ENCODE results near the gene TNS1. TPM values are rescaled to one million over a fixed set of nuclear protein-coding genes. Genes with fewer than 3 reads are reported as not detected.

The TNS1 gene
- total RNA-seq, 1 experiment from 2014 or later, result 0.49 TPM

GRCh38 chr2:217848351-217848957 is 154.3 kb downstream of the TNS1 start:
- H3K4me1 ChIP-seq (ENCODE audit: control insufficient read depth, insufficient read depth, low read length), result no peaks in the 10 kb centered on the region
- no peak for DNase-seq (ENCODE audit: low read depth, low spot score)
- TF ChIP-seq REST (IDR thresholded peaks at IDR 0.05; ENCODE audit: insufficient read depth in 1 of 2, low read depth in 2 of 2, low read length in 1 of 2) (no peak), POLR2AphosphoS5 (IDR thresholded peaks at IDR 0.05; ENCODE audit: low read depth, low read length) (no peak), SIN3A (IDR thresholded peaks at IDR 0.05; ENCODE audit: borderline replicate concordance, insufficient read depth, low read depth, low read length) (no peak), CTCF (IDR thresholded peaks at IDR 0.05) (no peak), TCF7L2 (IDR thresholded peaks at IDR 0.05; ENCODE audit: low read depth, low read length) (no peak)
- in situ Hi-C loops (cut with HindIII; ENCODE audit: low pct_unique_long_range_greater_than_20kb, low sequenced_read_pairs), result no loop called here
- no peaks in the 10 kb centered on the region for H3K36me3 ChIP-seq (ENCODE audit: control insufficient read depth, insufficient read depth, low read length)
- ChIA-PET POLR2A (no interaction called here), CTCF (no interaction called here)
- no peaks in the 10 kb centered on the region for H3K9me3 ChIP-seq (ENCODE audit: control insufficient read depth, insufficient read depth, low read depth, low read length)
- no TSS peak for BruUV-seq (replicated peaks)
- intact Hi-C loops (cut with micrococcal nuclease; ENCODE audit: unreplicated experiment), result no loop called here
- no peak overlapping the region for H3K4me3 ChIP-seq (ENCODE audit: low read depth in 2 of 2, low read length in 2 of 2)
- ATAC-seq, result no peak; the same call in 1 of the 2 replicates
- no peak overlapping the region for H3K27ac ChIP-seq (ENCODE audit: low read length)
- peaks cover under 1% of the 10 kb centered on the region; the same call in 1 of the 2 replicates for H3K27me3 ChIP-seq (ENCODE audit: control insufficient read depth, insufficient read depth, low read length)

GRCh38 chr2:217847552-217848350 is 155.0 kb downstream of the TNS1 start:
- BruUV-seq (replicated peaks), result no TSS peak
- POLR2A ChIA-PET, result no interaction called here
- H3K4me1 ChIP-seq (ENCODE audit: control insufficient read depth, insufficient read depth, low read length), result no peaks in the 10 kb centered on the region
- no peak for DNase-seq (ENCODE audit: low read depth, low spot score)
- TF ChIP-seq TCF7L2 (IDR thresholded peaks at IDR 0.05; ENCODE audit: low read depth, low read length) (no peak), REST (IDR thresholded peaks at IDR 0.05; ENCODE audit: insufficient read depth in 1 of 2, low read depth in 2 of 2, low read length in 1 of 2) (no peak), SIN3A (IDR thresholded peaks at IDR 0.05; ENCODE audit: borderline replicate concordance, insufficient read depth, low read depth, low read length) (no peak), CTCF (IDR thresholded peaks at IDR 0.05) (no peak), POLR2AphosphoS5 (IDR thresholded peaks at IDR 0.05; ENCODE audit: low read depth, low read length) (no peak)
- ATAC-seq, result no peak
- intact Hi-C loops (cut with micrococcal nuclease; ENCODE audit: unreplicated experiment), result no loop called here
- CTCF ChIA-PET, result no interaction called here
- no peak overlapping the region for H3K27ac ChIP-seq (ENCODE audit: low read length)
- H3K4me3 ChIP-seq (ENCODE audit: low read depth in 2 of 2, low read length in 2 of 2), result no peak overlapping the region
- in situ Hi-C loops (cut with HindIII; ENCODE audit: low pct_unique_long_range_greater_than_20kb, low sequenced_read_pairs), result no loop called here
- H3K36me3 ChIP-seq (ENCODE audit: control insufficient read depth, insufficient read depth, low read length), result no peaks in the 10 kb centered on the region
- peaks cover 4% of the 10 kb centered on the region; the same call in 1 of the 2 replicates for H3K27me3 ChIP-seq (ENCODE audit: control insufficient read depth, insufficient read depth, low read length)
- no peaks in the 10 kb centered on the region for H3K9me3 ChIP-seq (ENCODE audit: control insufficient read depth, insufficient read depth, low read depth, low read length)

Measured in Panc1 (cell line).